ENCODE results near the gene FERMT1.
A peak's percentile ranks its signal among the peaks of the same experiment; 100 is the strongest.

FERMT1 gene

GRCh38 chr20:6122873-6123648 lies at the start of gene FERMT1:
FERMT1 (minus strand) TSS chr20:6123030; CDS start chr20:6119554, 3,476 bp downstream.
- peak; percentile 8 for TF ChIP-seq CTCF (IDR thresholded peaks at IDR 0.05; ENCODE audit: low read length, missing control alignments)
- H3K4me3 ChIP-seq (replicated peaks; ENCODE audit: low read depth, low read length), result peak within 1 kb of the TSS; percentile 60
- peak; percentile 58 for DNase-seq (ENCODE audit: low read depth)

- H3K4me3 ChIP-seq (replicated peaks; ENCODE audit: low read depth, low read length), result no peak overlapping the region
- peak; percentile 10 for TF ChIP-seq CTCF (IDR thresholded peaks at IDR 0.05; ENCODE audit: low read length, missing control alignments)
- peak; percentile 24 for DNase-seq (ENCODE audit: low read depth)
These were observed 46.4 kb upstream of the FERMT1 start for GRCh38 chr20:6169251-6169650.

- no peak for TF ChIP-seq CTCF (IDR thresholded peaks at IDR 0.05; ENCODE audit: low read length, missing control alignments)
- no peak overlapping the region for H3K4me3 ChIP-seq (replicated peaks; ENCODE audit: low read depth, low read length)
- no peak for DNase-seq (ENCODE audit: low read depth)
These were observed 45.4 kb upstream of the FERMT1 start for GRCh38 chr20:6168204-6168603.

GRCh38 chr20:6165346-6165745 lies 42.5 kb upstream of the FERMT1 start:
- H3K4me3 ChIP-seq (replicated peaks; ENCODE audit: low read depth, low read length), result no peak overlapping the region
- no peak for TF ChIP-seq CTCF (IDR thresholded peaks at IDR 0.05; ENCODE audit: low read length, missing control alignments)
- DNase-seq (ENCODE audit: low read depth), result no peak

GRCh38 chr20:6164421-6165341 lies 41.9 kb upstream of the FERMT1 start:
- DNase-seq (ENCODE audit: low read depth), result no peak
- TF ChIP-seq CTCF (IDR thresholded peaks at IDR 0.05; ENCODE audit: low read length, missing control alignments), result no peak
- H3K4me3 ChIP-seq (replicated peaks; ENCODE audit: low read depth, low read length), result no peak overlapping the region

GRCh38 chr20:6160736-6161135 lies 37.9 kb upstream of the FERMT1 start:
- TF ChIP-seq CTCF (IDR thresholded peaks at IDR 0.05; ENCODE audit: low read length, missing control alignments), result no peak
- no peak overlapping the region for H3K4me3 ChIP-seq (replicated peaks; ENCODE audit: low read depth, low read length)
- DNase-seq (ENCODE audit: low read depth), result no peak
